GM19328 (cell line): Measurements from ENCODE around the gene CDH11.

Experiments used
- ATAC-seq: cut with Tn5 transposase; IDR thresholded peaks from one replicate; pipeline ENCODE4 v1.9.1; 2021; ENCODE audit warnings: mild to moderate bottlenecking, moderate library complexity; ENCODE audit not compliant: unreplicated experiment

CDH11 gene, protein sequence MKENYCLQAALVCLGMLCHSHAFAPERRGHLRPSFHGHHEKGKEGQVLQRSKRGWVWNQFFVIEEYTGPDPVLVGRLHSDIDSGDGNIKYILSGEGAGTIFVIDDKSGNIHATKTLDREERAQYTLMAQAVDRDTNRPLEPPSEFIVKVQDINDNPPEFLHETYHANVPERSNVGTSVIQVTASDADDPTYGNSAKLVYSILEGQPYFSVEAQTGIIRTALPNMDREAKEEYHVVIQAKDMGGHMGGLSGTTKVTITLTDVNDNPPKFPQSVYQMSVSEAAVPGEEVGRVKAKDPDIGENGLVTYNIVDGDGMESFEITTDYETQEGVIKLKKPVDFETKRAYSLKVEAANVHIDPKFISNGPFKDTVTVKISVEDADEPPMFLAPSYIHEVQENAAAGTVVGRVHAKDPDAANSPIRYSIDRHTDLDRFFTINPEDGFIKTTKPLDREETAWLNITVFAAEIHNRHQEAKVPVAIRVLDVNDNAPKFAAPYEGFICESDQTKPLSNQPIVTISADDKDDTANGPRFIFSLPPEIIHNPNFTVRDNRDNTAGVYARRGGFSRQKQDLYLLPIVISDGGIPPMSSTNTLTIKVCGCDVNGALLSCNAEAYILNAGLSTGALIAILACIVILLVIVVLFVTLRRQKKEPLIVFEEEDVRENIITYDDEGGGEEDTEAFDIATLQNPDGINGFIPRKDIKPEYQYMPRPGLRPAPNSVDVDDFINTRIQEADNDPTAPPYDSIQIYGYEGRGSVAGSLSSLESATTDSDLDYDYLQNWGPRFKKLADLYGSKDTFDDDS

DNA sequence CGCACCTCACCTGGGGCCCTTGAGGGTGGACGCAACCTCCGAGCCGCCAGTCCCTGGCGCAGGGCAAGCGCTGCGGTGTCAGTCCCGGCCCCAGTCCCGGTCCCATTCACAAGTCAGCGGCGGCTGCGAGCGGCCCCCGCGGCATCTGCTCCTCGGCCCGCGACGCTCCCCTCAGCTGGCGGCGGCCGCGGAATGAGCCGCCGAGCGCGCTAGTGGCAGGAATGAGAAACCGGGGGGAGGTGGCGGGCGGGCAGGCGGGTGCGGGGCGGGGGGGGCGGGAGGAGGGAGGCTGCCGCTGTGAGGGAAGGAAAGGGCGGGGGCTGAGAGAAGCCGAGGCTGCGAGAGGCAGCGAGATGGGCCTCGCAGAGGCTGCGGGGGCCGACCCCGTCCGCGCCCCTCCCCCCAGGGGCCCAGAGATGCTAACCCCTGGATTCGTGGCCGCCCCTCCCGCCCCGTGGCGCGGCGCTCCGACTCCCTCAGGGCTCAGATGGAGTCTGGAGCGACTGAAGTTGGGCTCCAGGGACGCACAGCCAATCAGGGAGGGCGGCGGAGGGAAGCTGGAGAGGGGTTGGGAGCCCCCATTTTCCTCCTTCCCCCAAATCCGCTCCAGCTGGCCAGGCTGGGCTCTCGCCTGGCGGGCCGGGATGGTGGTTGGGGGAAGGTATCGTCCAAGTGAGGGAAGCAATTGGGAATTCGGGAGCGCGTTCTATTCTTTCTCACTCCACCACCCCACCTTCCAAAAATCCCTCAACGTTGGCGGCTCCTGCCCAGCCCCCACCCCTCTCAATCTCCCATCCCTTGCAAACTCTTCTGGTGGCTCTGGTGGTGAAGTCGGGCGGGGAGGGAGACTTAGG is at the start of gene CDH11:
Gene CDH11 (minus strand): TSS at position 194 of the 854 bp plus-strand sequence. CDS start 117,194 bp downstream, outside the sequence.
- no peak for ATAC-seq

DNA sequence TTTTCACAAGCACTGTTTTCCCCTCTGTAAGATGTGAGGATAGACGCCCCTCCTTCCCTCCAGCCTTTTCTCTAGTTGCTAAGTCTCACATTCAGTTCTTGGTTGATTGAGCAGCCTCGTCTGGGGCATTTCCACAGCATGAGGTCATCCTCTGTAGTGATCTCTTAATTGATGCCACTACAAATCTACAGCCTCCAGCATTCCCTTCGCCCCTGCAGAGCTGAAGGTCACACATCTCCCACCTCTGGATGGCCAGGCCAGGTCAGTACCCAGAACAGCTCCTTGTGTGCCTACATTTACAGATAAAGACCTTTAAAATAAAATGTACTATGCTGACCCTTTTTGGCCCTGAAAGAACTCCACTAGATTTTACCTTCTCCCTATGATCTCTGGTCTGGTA is 32.5 kb upstream of the CDH11 start:
- no peak for ATAC-seq

DNA sequence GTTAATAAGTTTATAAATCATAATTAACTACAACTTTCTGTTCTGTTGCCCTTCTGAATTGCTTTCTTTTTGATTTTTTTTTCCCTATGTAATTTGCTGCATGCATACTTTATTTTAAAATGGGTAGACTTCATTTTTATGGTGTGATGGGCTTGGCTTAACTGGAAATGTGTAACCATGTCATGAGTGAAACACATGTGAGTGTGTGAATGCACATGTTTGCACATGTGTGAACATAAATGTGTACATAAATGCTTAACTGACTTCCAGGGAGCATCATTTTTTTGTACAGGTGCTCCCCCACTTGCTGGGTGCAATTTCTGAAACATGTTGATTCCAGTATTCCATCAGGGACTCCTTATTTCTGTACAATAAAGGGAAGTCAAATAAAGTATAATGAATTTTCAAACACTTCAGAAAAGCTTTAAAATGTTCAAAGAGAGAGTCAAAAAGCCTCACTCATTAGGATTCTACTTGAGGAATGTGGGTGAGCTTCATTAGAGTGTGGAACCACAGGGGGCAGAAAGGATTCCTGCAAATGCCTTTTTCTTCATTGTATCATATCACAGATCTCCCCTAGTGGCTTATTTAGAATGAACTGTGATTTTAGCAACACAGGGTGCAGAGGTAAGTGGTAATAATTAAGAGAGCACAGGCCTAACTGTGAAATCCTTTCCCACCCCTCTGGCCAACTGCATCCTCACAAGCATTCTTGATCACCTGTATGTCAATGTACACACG is 31.7 kb upstream of the CDH11 start:
- no peak for ATAC-seq

DNA sequence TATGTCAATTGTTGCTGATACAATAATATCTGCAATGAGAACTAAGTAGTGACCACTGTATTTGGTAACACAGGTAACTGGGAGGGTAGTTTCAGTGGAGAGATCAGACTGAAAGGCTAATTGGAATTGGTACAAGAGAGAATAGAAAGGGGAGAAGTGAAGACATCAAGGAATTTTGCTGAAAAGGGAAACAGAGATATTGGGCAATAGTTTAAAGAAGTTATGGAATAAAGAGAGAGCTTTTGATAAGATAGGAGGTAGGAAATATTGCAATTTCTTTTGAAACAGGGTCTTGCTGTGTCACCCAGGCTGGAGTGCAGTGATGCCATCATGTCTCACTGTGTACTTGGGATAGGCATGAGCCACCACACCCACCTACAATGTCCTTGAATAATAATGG is 26.9 kb upstream of the CDH11 start:
- ATAC-seq: no peak

DNA sequence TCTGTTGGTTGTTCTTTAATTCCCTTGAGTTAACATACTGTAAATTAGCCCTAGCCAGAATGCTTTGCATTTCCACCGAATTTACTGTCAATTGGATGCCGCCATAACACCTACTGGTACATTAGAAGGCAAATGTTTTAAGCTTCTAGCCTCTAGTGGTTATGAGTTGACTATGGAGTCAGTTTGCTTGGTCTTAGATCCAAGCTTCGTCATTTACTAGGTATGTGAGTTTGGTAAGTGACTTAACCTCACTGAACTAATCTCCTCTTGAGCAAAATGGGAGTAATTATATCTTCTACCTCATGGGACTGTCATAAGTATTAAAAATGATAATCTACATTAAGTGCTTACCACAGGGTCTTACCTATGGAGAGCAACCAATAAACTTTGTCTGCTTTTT is 20.4 kb upstream of the CDH11 start:
- no peak for ATAC-seq

DNA sequence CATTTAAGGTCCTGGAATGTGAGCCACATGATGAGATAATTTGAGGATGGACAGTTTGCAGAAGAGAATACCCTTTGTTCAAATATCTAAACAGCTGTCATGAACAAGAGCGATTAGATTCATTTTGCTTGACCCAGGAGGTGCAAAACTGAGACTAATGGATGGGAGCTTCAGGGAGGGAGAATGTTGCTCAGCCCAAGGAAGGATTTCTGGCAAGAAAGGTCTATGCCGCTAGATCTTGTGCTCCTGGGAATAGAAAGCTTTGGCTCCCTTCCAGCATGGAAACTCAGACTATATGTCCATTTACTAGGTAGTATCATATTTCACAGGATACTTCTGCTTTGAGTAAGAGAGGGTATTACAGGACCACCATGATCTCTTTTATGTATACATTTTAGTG is 14.8 kb upstream of the CDH11 start:
- ATAC-seq: no peak

DNA sequence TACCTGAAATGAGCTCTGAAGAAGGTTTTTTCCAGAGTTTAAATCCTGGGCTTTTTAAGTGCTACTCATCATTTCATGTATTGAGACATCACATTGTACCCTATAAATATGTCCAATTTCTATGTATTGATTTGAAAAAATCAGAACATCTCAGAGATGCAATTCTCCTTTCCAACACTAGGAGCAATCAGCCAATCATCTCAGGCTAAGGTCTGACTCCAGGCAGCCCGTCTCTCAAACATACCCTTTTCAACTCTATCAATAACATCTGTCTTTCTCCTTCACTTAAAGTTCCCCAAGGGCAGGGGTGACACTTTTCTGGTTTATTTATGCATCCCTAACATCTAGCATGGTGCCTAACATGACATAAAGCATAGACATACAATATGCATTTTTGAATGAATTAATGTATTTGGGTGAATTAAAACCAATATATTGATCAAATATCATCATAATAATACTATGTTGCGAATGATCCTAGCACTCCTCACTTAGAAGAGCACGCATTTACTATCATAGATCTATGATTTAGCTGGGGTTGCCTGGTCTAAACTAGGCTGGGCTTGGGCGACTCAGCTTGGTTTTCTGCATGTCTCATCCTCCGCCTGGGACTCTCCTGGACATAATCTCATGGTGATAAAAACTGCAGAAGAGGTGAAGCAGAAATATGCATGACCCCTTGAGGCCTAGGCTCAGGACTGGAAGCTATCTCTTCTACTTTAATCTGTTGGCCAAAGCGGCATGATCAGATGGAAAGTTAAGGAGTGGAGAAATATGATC is 5.2 kb upstream of the CDH11 start:
- no peak for ATAC-seq

DNA sequence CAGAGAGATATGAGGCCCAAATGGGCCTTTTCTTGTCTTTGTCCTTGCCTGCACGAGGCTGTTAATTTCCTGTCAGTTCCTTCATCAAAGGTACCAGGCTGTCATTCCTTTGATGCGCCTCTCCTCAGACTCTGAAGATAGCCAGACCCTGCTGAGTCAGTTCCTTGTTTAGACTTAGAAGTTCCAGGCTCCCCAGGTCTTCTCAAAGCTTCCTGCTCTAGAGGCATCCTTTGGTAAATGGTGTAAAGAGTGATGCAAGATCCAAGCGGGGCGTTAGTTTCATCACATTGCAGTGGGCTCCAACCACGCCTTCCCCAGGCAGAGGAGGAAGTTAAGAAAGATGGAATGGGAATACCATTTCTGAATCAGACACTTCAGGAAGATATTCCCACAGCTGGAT is 4.0 kb upstream of the CDH11 start:
- ATAC-seq: no peak

DNA sequence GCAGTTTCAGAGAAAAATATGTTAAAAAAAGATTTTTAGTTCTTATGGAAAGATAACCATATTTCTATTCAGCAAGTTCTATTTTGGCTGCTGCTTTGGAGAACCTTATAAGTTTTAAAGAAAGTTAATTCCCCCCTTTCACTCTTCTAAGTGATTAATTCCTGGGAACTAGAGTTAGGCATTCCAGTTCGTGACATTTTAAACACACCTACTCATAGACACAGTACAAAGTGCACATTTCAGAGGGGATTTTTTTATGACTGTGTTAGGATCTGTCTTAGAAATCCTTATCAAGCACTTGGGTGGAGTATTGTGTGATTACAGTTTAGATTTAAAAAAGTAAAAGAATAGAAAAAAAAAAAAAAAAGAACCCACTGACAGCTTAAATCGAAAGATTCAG is 3.5 kb upstream of the CDH11 start:
- ATAC-seq: no peak

DNA sequence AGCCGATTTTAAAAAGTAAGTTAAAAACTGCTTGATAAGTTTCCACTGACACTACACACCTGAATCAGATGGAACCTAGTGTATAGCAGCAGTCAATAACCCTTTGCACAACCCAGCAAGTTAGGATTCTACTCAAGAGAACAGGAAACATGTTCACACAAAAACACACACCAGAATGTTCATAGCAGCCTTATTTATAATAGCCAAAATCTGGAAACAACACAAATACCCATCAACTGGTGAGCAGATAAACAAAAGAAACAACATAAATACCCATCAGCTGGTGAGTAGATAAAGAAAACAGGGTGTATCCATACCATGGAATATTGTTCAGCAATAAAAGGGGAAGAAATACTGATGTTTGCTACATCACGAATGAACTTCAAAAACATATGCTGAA is 2.7 kb upstream of the CDH11 start:
- no peak for ATAC-seq

DNA sequence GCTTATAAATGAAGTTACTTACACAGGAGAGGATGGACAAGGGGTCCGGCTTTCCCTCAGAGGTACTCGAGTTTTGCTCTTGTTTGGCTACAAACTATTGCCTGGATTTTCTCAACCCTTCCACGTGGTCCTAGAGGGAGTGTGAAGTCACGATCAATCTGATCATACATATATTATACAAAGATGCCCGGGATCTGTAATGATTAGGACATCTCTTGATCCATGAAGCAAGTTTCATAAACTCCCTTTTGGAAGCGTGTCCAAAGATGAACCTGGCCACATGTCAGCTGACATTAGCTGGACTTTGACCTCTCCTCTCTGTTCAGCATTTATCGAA is 2.3 kb upstream of the CDH11 start:
- ATAC-seq: no peak

DNA sequence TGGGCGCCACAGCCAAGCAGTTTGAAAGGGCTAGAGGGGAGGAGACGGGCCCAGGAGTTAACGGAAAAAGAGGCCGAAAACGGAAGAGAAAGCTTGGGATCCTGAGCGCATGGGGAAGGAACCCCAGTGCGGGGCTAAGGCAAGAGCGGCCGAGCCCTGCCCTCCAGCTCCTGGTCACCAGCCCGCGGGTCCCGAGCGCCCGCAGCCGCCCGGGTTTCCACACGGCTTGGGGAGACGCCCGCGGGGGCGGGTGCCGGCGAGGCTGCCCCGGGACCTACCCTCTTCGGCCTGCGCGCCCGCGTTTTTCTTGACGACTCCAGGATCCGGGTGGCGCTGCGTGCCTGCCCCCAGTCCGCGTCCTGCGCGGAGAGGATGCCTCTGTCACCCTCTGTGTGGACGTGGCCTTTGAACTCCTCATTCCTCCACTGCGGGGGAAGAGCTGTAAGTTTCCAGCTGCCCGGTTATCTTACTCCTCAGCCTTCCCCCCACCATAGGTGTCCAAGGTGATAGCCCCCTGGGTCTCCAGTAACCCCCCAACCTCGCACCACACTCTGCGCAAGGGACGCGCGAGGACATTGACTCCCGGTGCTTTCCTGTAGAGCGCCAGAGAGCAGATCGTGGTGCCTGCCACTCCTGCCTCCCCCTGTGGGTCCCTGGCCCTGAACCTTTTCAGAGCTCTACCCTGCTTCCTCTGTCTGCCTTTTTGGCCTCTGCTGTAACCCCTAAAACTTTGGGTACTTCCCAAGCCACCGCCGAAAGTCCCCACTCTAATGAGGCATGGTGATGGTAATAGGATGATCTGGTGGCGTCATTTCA is 1.7 kb upstream of the CDH11 start:
- no peak for ATAC-seq

DNA sequence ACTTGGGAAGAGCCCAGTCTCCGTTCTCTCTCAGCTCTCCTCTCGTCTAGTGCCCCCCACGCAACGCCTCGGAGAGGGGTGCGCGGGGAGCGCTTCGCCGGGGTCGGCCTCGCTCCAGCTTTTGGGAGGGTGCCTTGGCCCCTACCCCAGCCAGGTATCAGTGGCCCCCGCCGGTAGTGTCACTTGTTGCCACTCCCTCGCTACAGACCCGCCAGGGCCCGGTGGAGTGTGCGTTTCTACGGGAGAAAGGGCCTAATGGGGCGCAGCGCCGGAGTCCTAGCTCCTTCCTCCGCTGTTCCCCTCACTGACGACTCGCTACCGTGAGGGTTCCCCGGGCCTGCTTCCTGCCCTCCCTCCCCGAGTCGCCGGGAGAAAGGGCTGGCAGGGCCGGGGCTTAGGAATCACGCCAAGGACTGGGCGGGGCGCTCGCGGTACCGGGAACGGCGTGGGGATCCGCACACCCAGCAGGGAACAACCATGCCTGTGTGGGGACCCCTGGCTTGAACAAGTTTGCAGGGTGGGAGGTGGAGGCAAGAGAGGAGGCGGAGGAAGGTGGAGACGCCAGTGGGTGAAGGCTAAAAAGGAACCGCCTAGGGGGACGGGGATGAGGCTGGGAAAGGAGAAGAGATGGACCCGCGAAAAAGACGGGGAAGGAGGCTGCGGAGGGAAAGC is 997 bp upstream of the CDH11 start:
- no peak for ATAC-seq

DNA sequence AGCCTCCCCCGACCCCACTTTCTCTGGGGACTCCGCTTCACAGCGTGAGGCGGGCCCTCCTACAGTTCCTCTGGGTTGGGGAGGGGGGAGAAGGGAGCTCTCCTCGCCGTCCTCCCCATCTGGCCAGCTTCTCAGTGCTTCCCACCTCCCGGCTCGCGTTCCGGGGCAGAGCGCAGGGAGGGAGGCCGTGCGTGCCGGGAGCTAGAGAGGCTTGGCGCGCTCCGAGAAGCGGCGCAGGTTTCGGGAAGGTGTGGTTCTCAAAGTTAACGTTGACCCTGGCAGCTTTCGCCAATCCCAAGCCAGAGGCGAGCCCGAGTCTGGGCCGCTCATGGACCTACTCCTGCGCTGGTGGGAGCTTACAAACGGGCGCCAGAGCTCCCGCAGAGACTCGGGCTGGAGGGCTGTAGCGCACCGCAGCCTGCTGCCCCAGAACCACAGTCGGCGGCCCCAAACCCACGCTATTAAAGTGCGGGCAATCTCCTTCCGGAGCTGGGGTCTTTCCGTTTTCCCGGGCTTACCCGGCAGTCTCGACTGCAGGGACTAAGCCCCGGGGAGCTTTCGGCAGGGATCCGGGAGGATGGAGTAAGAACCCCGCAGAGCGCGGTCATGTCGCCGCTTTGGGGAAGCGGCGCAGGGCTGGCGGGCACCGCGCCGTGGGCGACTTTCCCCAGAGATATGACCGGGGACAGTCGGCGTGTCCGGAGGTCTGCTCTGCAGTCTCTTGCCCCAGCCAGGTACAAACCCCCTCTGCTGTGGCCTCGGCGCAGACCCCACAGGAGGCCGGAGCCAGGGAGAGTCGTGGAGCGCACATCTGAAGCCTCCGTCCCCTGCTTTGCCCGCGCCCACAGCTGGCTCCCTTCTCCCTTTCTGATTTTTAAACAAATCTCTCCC is 787 bp downstream of the CDH11 start:
- ATAC-seq: no peak

DNA sequence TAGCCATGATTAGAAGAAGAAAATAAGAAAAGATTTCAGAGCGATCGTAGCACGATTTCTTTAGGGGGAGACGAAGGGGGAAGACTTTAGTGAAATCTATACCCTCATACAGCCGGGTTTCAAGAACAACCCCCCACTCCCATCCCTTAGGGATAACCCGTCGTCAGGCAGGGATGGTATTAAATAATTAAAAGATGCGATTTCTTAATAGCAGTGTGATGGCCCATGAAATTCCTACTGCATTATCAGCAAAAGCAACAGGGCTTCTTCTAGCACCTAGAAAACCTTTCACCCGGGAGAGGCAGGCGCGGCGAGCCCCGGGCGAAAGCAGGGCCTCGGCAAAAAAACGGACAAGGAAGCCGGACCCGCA is 1.4 kb downstream of the CDH11 start:
- no peak for ATAC-seq

DNA sequence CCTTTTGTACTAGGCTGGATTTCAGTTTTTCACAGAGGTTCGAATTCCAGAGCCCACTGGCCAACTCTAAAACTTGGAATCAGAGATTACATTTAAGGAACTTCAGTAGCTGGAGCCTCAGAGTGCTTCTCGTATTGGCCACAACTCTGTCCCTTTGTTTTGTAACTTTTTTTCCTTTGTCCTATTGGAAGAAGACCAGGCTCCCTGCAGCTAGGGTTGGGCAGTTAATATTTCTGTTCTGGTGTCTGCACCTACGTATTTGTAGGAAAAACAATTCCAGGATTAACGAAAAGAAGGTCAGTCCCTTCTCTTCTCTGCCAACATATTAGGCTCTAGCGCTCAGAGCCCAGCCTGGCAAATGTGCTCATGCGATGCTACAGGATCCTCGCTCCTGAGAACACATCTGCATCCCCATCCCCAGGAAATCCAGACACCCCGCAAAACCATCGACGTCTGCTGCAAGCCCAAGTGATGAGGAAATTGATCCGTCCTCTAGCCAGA is 1.9 kb downstream of the CDH11 start:
- no peak for ATAC-seq

DNA sequence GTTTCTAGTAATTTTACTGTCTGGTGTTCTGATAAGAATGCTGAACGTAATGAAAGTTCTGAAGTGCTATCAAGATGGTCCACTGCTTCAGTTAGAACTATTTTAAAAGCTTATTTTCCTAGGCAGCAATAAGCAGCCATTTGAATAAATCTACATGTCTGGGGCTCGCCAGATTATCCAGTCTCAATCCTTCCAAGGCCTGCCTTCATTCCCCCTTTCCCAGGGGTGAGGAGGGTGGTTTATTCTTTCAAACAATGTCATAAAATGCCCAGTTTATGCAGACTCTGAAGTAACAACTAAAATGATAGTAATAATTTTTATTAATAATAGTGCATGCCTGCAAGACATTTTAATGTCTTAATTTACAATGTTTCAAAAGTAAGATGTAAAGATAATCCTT is 2.4 kb downstream of the CDH11 start:
- ATAC-seq: no peak

DNA sequence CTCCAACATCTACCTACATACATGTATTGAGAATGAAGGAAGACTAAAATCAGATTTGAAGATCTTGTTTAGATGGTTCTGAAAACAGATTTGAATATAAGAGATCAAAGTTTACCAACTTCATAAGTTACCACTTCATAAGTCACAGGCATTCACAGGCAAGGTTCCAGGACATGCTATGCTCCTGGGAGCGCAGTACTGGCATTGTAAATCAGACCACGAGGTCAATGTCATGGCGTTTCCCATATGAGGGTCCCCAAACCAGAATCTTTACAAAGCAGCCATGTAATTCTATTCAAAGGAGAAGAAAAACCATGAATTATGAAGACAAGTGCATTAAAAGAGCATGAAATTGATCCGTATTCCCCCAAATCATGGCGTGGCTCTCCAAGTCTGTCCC is 3.0 kb downstream of the CDH11 start:
- no peak for ATAC-seq
